Lower lobe of right lung (tissue), 2 donors: ENCODE measurements around the gene CD83. TPM values are rescaled to one million over a fixed set of nuclear protein-coding genes. Genes with fewer than 3 reads are reported as not detected.

Source experiments
- ATAC-seq, 2 donors: fragments of 200-7000 bp; cut with Tn5 transposase; one replicate each; pipeline ENCODE4 v1.9.1; 2020 to 2022; ENCODE audit warnings: mild to moderate bottlenecking in 2 of 2, moderate library complexity in 2 of 2
- DNase-seq: peaks from one replicate; pipeline ENCODE4 v3.0.0-alpha.2; 2020
- H3K27ac ChIP-seq: fragments of 200-600 bp; one replicate; pipeline ENCODE4 v1.8.0; 2022
- H3K27me3 ChIP-seq: fragments of 200-600 bp; one replicate; pipeline ENCODE4 v1.8.0; 2022; ENCODE audit warnings: low read depth
- H3K36me3 ChIP-seq: fragments of 200-600 bp; one replicate; pipeline ENCODE4 v1.8.0; 2022; ENCODE audit warnings: mild to moderate bottlenecking
- H3K4me1 ChIP-seq: fragments of 200-600 bp; one replicate; pipeline ENCODE4 v1.8.0; 2022
- H3K4me3 ChIP-seq: fragments of 200-600 bp; one replicate; pipeline ENCODE4 v1.8.0; 2022; ENCODE audit warnings: mild to moderate bottlenecking
- H3K9me3 ChIP-seq: fragments of 200-600 bp; one replicate; pipeline ENCODE4 v1.8.0; 2022
- CTCF ChIP-seq: fragments of 200-600 bp; IDR thresholded peaks from one replicate; pipeline ENCODE4 v1.8.0; 2022; ENCODE audit warnings: antibody characterized with exemption, mild to moderate bottlenecking
- intact Hi-C: fragments of 100-400 bp; cut with DNase I; formaldehyde crosslinking; loops from one replicate; pipeline ENCODE4 v1.11.0; 2022
- total RNA-seq: library from RNA; stranded (reverse); fragmentation: NEBNext Ultra II Directional; extraction: Animal tissue kit (Norgen Biotek cat#: 25700); gene quantifications from one replicate; pipeline ENCODE4 v1.2.1, GENCODE V29; 2021
- donor health status: DM: no; HTN: yes; CAD: no; lungs with severe emphysema.

CD83 gene
- total RNA-seq, 1 donor from 2014 or later, result 25.0 TPM

- H3K27ac ChIP-seq, result no peak overlapping the region
- DNase-seq (no peak), ATAC-seq (no peak)
- no peaks in the 10 kb centered on the region for H3K27me3 ChIP-seq
- H3K9me3 ChIP-seq, result no peaks in the 10 kb centered on the region
- TF ChIP-seq CTCF, result no peak
- intact Hi-C loops, result no loop called here
- no peaks in the 10 kb centered on the region for H3K36me3 ChIP-seq
- H3K4me3 ChIP-seq, result no peak overlapping the region
- H3K4me1 ChIP-seq, result peaks cover 15% of the 10 kb centered on the region
Observed at GRCh38 chr6:14143305-14143704, 25.7 kb downstream of the CD83 start.

- intact Hi-C loops, result no loop called here
- H3K4me3 ChIP-seq, result no peak overlapping the region
- H3K36me3 ChIP-seq, result no peaks in the 10 kb centered on the region
- H3K9me3 ChIP-seq, result no peaks in the 10 kb centered on the region
- H3K27me3 ChIP-seq, result no peaks in the 10 kb centered on the region
- DNase-seq (peak; percentile 67), ATAC-seq (peak; percentile 82 to 90)
- H3K27ac ChIP-seq, result no peak overlapping the region
- peak; percentile 97 for TF ChIP-seq CTCF
- peaks cover 18% of the 10 kb centered on the region for H3K4me1 ChIP-seq
Observed at GRCh38 chr6:14144678-14145113, 27.1 kb downstream of the CD83 start.

- no peak overlapping the region for H3K4me3 ChIP-seq
- ATAC-seq (no peak), DNase-seq (no peak)
- peaks cover 18% of the 10 kb centered on the region for H3K4me1 ChIP-seq
- no peak for TF ChIP-seq CTCF
- no peaks in the 10 kb centered on the region for H3K27me3 ChIP-seq
- no peaks in the 10 kb centered on the region for H3K36me3 ChIP-seq
- intact Hi-C loops, result no loop called here
- H3K27ac ChIP-seq, result no peak overlapping the region
- H3K9me3 ChIP-seq, result no peaks in the 10 kb centered on the region
Observed at GRCh38 chr6:14146506-14147096, 29.0 kb downstream of the CD83 start.

GRCh38 chr6:14147891-14148290, 30.3 kb downstream of the CD83 start:
- H3K9me3 ChIP-seq, result no peaks in the 10 kb centered on the region
- no peak for DNase-seq
- no peaks in the 10 kb centered on the region for H3K27me3 ChIP-seq
- TF ChIP-seq CTCF, result no peak
- no peaks in the 10 kb centered on the region for H3K36me3 ChIP-seq
- H3K4me1 ChIP-seq, result peaks cover 18% of the 10 kb centered on the region
- peak; percentile 6 to 81 for ATAC-seq
- H3K4me3 ChIP-seq, result no peak overlapping the region
- intact Hi-C loops, result no loop called here
- no peak overlapping the region for H3K27ac ChIP-seq

- H3K4me3 ChIP-seq, result no peak overlapping the region
- intact Hi-C loops, result no loop called here
Observed at GRCh38 chr6:14148471-14148870, 30.9 kb downstream of the CD83 start.

More at GRCh38 chr6:14148471-14148870, 30.9 kb downstream of the CD83 start:
- Histone ChIP-seq H3K36me3 (no peaks in the 10 kb centered on the region), H3K27me3 (no peaks in the 10 kb centered on the region), H3K27ac (no peak overlapping the region), H3K9me3 (no peaks in the 10 kb centered on the region), H3K4me1 (peaks cover 18% of the 10 kb centered on the region)
- no peak for TF ChIP-seq CTCF
- ATAC-seq, result no peak
- no peak for DNase-seq
